Kidney (tissue), 14 donors: ENCODE data around the gene RNF14. TPM values are rescaled to one million over a fixed set of nuclear protein-coding genes. Genes with fewer than 3 reads are reported as not detected.

Experiments
- DNase-seq, 5 donors: peaks; one replicate each; pipeline ENCODE4 v3.0.0-alpha.2; 2013 to 2020
- FAIRE-seq: peaks from 2 replicates; lab custom pipeline; 2012; peaks lifted over from hg19 to GRCh38; lab: Jason Lieb, UNC
- H3K27ac ChIP-seq, 2 donors: one replicate each; pipeline ENCODE4 v1.7.0; 2013; ENCODE audit warnings: low read depth in 2 of 2, low read length in 2 of 2, inconsistent platforms in 1 of 2
- H3K27me3 ChIP-seq: one replicate; pipeline ENCODE4 v1.7.1; 2013; ENCODE audit warnings: low read length, inconsistent platforms; ENCODE audit not compliant: control insufficient read depth, insufficient read depth
- H3K36me3 ChIP-seq, 3 donors: one replicate each; pipeline versions ENCODE4 v1.7.0 to v1.7.1; 2013; ENCODE audit warnings: low read length in 3 of 3, control low read depth in 1 of 3, inconsistent platforms in 1 of 3; ENCODE audit not compliant: insufficient read depth in 3 of 3, control insufficient read depth in 2 of 3
- H3K4me1 ChIP-seq, 3 donors: one replicate each; pipeline versions ENCODE4 v1.7.0 to v1.7.1; 2013; ENCODE audit warnings: low read length in 3 of 3, inconsistent platforms in 1 of 3, low read depth in 1 of 3; ENCODE audit not compliant: control insufficient read depth in 2 of 3, insufficient read depth in 2 of 3
- H3K4me3 ChIP-seq, 3 donors: one replicate each; pipeline versions ENCODE4 v1.7.0 to v1.8.1; 2013; ENCODE audit warnings: low read length in 3 of 3, control low read depth in 1 of 3, inconsistent platforms in 1 of 3
- H3K9ac ChIP-seq, 3 donors: one replicate each; pipeline versions ENCODE4 v1.7.0 to v1.7.1; 2013; ENCODE audit warnings: low read length in 3 of 3, control low read depth in 1 of 3, inconsistent platforms in 1 of 3
- H3K9me3 ChIP-seq, 3 donors: one replicate each; pipeline versions ENCODE4 v1.7.0 to v1.7.1; 2013; ENCODE audit warnings: low read length in 3 of 3, control low read depth in 1 of 3, inconsistent platforms in 1 of 3; ENCODE audit not compliant: control insufficient read depth in 2 of 3, insufficient read depth in 1 of 3
- intact Hi-C: fragments of 100-400 bp; cut with DNase I; formaldehyde crosslinking; loops from one replicate; pipeline ENCODE4 v1.11.1; 2022
- polyA plus RNA-seq: library from polyadenylated mRNA; stranded (reverse); fragments of 350-450 nt; fragmentation: Illumina TruSeq; extraction: RNeasy Lipid Tissue Mini Kit (QIAGEN cat#74804); gene quantifications from one replicate; pipeline ENCODE4 v1.2.3, GENCODE V29; 2014; ENCODE audit warnings: low read depth, low replicate concordance; ENCODE audit not compliant: insufficient read depth
- total RNA-seq: library from RNA; stranded (reverse); fragmentation: NEBNext Ultra II Directional; extraction: Animal tissue kit (Norgen Biotek cat#: 25700); gene quantifications from one replicate; pipeline ENCODE4 v1.2.1, GENCODE V29; 2021
- TF ChIP-seq, protein P1 (sequence below): IDR thresholded peaks from 3 replicates; pipeline ENCODE4 v1.5.1; 2012; ENCODE audit warnings: mild to moderate bottlenecking, moderate library complexity, borderline replicate concordance; ENCODE audit not compliant: insufficient read depth; ENCODE audit errors: extremely low read depth
- donor health status: control.
- donor health status: control.
- donor health status: control.
- donor health status: control.
- donor health status: control.
- donor health status: DM: yes; HTN: yes; CAD: no.
- donor health status: Normal renal cell carcinoma (clear cell type).

Gene RNF14
- total and polyA plus RNA-seq, 2 donors from 2014 or later, result 53.5 to 69.3 TPM

- TF ChIP-seq, protein P1, sequence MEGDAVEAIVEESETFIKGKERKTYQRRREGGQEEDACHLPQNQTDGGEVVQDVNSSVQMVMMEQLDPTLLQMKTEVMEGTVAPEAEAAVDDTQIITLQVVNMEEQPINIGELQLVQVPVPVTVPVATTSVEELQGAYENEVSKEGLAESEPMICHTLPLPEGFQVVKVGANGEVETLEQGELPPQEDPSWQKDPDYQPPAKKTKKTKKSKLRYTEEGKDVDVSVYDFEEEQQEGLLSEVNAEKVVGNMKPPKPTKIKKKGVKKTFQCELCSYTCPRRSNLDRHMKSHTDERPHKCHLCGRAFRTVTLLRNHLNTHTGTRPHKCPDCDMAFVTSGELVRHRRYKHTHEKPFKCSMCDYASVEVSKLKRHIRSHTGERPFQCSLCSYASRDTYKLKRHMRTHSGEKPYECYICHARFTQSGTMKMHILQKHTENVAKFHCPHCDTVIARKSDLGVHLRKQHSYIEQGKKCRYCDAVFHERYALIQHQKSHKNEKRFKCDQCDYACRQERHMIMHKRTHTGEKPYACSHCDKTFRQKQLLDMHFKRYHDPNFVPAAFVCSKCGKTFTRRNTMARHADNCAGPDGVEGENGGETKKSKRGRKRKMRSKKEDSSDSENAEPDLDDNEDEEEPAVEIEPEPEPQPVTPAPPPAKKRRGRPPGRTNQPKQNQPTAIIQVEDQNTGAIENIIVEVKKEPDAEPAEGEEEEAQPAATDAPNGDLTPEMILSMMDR, result no peak
- Histone ChIP-seq H3K4me1 (peaks cover 6 to 14% (median 12%) of the 10 kb centered on the region in 3 donors), H3K9ac (no peak overlapping the region), H3K27ac (no peak overlapping the region), H3K4me3 (no peak overlapping the region), H3K36me3 (peaks cover 0 to 37% (median 14%) of the 10 kb centered on the region in 3 donors), H3K9me3 (no peaks in the 10 kb centered on the region), H3K27me3 (no peaks in the 10 kb centered on the region)
- intact Hi-C loops, result no loop called here
- FAIRE-seq, result no peak
- no peak for DNase-seq
These were observed 5.1 kb downstream of the RNF14 start for GRCh38 chr5:141973871-141974595.

GRCh38 chr5:141976176-141976575 lies 7.3 kb downstream of the RNF14 start:
- Histone ChIP-seq H3K9me3 (no peaks in the 10 kb centered on the region), H3K4me1 (peaks cover 0 to 6% (median 4%) of the 10 kb centered on the region in 3 donors), H3K9ac (no peak overlapping the region), H3K27me3 (no peaks in the 10 kb centered on the region), H3K27ac (no peak overlapping the region), H3K4me3 (no peak overlapping the region), H3K36me3 (peaks cover 3 to 53% (median 26%) of the 10 kb centered on the region in 3 donors)
- DNase-seq (no peak), FAIRE-seq (no peak)
- intact Hi-C loops, result no loop called here
- TF ChIP-seq, protein P1, result no peak

GRCh38 chr5:141978389-141978788 lies 9.5 kb downstream of the RNF14 start:
- TF ChIP-seq, protein P1, result no peak
- Histone ChIP-seq H3K4me3 (no peak overlapping the region), H3K9me3 (no peaks in the 10 kb centered on the region), H3K36me3 (peaks cover 5 to 61% (median 31%) of the 10 kb centered on the region in 3 donors), H3K9ac (no peak overlapping the region), H3K4me1 (peaks cover 0 to 6% (median 4%) of the 10 kb centered on the region in 3 donors), H3K27me3 (no peaks in the 10 kb centered on the region), H3K27ac (no peak overlapping the region)
- DNase-seq (no peak), FAIRE-seq (no peak)
- intact Hi-C loops, result no loop called here
